Pulmonary artery endothelial cell (primary cell): ENCODE results near the gene OSBPL5. TPM values are rescaled to one million over a fixed set of nuclear protein-coding genes. Genes with fewer than 3 reads are reported as not detected.
"Not testable (repeated sequence)": the region's sequence is repeated elsewhere in the genome, so short reads cannot be mapped to it uniquely, and the experiment has no call there.

Experiments
- DNase-seq: peaks from one replicate; pipeline ENCODE4 v3.0.0-alpha.2; 2011; ENCODE audit warnings: low read depth, low spot score
- total RNA-seq: library from RNA; depleted of rRNA; stranded (reverse); fragments of >200 nt; gene quantifications from 2 replicates; pipeline ENCODE4 v1.2.3, GENCODE V29; 2014

OSBPL5 gene
- total RNA-seq, 1 donor from 2014 or later, result 32.9 TPM

GRCh38 chr11:3123761-3124733 is 41.1 kb downstream of the OSBPL5 start:
- peak; percentile 79 for DNase-seq

DNA sequence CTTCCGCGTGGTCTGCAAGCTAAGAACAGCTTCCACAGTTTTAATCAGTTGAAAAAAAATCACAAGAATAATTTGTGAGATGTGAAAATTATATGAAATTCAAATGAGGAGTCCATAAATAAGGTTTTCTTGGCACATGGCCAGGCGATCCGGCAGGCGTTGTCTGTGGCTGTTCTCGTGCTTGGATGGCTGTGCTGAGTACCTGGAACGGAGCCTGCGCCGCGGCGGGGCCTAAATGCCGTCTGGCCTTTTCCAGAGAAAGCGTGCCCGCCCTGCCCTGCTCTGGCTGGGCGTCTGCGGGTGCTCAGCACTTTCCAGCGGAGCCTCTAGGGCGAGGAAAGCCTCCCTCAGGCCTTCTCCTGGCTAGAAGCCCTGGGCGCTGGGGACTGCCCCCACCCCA is 41.8 kb downstream of the OSBPL5 start:
- DNase-seq, result no peak

DNA sequence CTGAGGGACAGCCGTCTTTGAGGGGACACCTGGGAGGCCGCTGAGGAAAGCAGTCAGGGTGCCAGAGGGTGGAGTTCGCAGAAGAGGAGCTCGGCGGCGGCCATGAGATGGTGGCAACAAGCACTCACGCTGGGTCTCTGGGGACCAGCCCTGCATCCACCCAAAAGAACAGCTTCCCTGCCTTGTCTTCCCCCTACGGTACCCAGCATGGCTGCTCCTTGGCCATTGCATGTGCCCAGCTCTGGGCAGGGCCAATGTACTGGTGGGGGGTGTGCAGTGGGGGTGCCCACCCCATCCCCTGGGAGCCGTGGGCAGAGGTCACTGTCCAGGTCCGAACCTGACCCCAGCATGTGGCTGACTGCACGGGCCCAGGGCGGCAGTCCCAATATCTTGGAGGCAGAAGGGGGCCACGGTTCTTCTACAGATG is 42.3 kb downstream of the OSBPL5 start:
- no peak for DNase-seq

- no peak for DNase-seq
These were observed 43.0 kb downstream of the OSBPL5 start for GRCh38 chr11:3121931-3122774.

DNA sequence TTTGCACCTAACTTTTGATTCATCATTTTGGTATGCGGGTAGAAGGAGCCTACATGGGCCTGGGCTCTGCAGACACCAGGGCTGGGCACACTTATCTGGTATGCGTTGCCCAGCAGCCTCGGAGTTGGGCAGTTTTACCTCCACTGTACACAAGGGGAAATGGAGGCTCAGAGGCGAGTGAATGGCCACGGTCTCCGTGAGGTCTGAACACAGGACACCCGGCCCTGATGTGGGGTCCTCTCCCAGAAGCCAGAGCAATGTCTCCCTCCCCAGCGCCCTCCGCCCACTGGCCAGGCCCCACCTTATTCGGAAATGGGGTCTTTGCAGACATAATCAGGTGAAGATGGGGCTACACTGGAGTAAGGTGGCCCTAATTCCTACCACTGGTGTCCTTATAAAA is 43.7 kb downstream of the OSBPL5 start:
- DNase-seq, result no peak

DNA sequence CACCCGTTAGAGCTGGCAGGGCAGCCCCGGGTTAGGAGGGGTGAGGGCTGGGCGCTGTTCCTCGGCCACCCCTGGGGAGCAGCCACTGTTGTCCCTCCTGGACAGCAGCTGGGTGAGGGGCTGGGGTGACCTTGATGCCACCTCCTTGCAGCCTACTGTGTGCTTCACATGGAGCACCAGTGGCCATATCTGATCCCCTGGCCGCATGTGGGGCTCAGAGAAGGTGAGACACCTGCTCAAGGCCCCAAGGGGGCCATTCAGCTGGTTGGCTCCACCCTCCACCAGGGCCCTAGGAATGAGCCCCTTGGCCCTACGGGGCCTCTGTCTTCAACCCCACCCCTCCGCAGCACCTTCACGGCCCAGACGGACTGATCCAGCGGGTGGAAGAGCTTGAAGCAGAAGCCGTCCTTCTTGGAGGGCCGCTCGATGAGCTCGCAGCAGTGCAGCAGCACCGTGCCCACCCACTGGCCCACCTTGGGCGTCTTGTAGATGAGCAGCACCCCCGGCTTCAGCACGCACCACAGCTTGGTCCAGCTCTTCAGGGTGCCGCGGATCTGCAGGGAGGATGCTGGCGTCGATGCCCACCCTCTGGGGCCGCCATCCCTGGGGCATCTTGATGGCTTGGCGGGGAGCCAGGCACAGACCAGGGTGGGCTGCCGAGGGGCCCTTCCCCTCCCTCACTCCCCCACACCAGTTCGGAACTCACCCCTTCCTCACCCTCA is 44.9 kb downstream of the OSBPL5 start:
- DNase-seq, result no peak

DNA sequence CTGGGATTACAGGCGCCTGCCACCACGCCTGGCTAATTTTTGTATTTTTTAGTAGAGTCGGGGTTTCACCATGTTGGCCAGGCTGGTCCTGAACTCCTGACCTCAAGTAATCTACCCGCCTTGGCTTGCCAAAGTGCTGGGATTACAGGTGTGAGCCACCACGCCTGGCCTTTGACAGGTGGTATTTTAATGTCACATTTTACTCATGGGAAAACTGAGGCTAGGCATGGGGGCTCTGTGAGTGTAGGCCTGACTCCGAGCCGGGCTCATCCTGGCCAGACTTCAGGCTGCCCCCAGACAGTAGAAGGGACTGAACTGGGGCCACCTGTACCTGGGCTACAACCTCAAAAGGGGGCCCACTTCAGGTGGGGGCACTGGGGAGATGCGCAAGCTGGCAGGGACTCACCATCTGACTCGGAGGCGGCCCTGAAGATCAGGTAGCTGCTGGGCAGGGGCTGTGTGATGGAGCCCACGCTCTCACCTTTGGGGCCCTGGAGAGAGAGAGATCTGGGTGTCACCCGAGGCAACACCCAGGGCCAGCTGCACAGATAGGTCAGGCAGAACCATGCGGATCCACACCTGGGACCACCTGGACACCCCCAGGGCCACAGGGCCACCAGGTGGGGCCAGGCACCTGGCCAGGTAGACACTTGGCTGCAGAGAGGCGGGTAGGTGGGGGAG is 45.8 kb downstream of the OSBPL5 start:
- DNase-seq, result no peak

- DNase-seq, result no peak
These were observed 49.8 kb downstream of the OSBPL5 start for GRCh38 chr11:3115321-3115720.

DNA sequence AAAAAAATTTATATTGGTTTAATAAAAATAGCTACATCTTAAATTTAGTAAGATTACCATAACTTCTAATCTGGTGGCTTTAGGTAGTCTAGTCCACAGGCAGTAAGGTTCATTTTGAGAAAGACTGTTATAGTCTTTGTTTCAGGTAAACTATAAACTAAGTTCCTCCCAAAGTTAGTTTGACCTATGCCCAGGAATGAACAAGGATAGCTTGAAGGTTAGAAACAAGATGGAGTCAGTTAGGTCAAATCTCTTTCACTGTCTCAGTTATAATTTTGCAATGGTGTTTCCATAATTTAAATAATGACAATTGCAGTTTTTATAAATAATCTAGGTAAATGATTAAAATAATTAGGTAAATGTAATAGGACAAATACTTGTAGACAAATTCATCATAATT is 51.4 kb downstream of the OSBPL5 start:
- DNase-seq, result not testable (repeated sequence)

DNA sequence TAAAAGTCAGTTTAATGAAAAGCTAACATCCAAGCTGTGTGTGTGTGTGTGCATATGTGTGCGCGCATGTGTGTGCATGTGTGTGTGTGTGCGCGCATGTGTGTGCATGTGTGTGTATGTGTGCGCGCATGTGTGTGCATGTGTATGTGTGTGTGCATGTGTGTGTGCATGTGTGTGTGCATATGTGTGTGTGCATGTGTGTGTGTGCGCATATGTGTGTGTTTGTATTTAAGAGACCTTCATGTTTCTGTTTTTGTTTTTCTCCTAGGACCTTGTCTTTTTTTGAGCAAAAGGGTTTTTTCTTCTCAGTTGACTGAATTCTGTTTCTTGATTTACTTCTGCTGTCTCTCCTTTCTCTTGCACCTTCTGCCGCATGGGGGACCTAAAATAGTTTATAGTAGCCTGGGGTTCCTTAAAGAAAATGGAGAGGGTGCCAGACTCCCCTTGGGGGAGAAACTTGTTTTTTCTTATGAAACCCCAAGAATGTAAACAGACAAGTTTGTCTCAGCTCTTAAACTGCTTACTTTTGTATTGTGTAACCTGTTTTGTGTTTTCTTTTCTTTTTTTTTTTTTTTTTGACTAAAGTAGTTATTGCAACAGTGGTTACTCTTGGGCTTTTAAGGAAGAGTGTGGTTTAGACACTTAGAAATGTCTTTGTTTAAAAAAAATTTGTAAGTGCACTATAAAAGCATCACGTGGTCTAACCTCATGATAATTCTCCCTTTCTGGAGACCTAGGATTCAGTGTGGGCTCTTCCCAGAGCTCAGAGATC is 53.0 kb downstream of the OSBPL5 start:
- no peak for DNase-seq

DNA sequence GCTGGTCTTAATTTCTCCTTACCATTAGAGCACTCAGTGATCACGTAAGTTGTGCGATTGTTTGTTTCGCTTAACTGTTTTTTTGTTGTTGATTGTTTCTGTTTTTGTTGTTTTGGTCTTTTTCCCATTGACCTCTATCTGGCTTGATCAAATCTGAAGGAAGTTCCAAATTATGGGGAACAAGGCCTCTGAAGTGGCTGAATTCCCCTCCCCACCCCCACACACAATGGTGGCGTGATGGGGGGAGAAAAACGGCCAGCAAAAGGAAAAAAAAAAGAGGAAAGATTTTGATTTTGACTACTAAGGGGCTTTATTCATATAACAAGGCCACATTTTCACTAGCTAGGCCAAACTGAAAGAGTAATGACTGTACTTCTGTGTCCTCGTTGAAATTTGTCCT is 53.6 kb downstream of the OSBPL5 start:
- DNase-seq, result no peak

DNA sequence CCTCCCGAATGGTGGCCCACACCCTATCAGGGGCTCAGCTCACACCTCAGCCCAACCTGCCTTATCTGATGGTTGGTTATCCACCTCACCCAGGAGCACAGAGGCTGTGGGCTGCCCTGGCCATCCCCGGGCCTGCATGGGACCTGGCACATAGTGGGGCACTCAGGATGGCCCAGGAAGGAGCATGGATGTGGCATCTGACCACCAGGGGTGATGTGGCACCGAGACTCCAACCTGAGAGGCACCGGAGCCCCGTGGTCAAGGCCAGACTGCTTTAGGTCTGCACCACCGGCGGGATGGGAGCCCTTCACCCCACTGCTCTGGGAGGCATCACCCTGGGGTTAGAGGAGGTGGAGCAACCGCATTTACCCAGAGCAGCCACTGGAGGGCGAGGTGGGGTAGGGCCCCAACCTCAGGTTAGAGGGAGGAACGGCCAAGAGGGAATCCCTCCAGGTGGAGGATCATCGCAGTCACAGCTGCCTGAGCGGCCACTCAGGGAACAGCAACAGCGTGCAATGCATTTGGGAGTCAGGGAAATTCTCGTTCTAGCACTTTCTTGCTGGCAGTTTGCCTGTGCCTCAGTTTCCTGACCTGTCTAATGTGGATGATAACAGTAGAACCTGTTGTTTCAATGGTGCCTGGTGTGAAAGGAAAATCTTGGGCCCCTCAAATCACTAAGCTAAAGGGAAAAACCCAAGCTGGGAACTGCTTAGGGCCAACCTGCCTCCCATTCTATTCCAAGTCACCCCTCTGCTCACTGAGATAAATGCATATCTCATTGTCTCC is 55.0 kb downstream of the OSBPL5 start:
- DNase-seq, result no peak

DNA sequence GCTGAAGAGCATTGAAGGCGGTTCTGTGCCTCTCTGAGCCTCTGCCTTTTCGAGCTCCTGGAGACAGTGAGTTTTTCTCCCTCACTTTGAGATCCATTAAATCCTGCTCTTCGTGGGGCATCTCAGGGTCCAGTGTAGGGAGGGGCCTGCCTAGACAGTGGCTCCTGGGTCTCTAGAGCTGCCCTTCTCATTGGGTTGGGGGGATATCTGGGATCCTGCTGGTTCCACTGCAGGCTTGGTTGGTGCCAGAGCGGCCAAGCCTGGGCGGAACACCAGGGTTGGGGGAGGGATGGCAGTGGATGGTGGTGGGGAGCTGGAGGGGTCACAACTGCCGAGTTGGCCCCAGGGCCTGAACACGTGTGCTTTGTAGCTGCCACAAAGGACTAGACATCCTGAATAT is 55.7 kb downstream of the OSBPL5 start:
- no peak for DNase-seq

DNA sequence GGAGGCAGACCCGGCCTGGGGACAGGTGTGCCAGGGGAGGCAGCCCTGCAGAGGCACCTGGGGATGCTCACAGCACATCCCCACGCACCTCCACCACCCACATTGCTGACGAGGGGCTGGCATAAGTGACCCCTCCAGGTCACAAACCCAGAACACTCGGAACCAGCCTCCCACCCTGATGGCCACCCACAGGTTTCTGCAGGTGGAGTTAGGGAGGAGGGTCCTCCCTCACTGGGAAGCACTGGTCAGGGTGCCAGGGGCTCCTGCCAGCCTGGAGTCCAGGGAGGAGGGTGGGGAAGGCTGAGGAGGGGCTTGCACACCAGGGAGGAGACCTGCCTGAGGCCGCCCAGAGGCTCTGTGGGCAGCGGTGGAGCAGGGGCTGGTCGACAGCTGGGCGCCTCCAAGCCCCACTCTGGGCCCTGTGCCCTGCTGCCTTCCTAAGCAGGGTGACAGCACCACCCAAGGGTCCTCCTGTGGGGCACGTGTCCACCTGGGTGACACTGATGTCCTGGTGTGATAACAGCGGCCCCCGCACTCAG is 56.9 kb downstream of the OSBPL5 start:
- DNase-seq, result no peak

- DNase-seq, result no peak
These were observed 57.4 kb downstream of the OSBPL5 start for GRCh38 chr11:3107608-3108182.

DNA sequence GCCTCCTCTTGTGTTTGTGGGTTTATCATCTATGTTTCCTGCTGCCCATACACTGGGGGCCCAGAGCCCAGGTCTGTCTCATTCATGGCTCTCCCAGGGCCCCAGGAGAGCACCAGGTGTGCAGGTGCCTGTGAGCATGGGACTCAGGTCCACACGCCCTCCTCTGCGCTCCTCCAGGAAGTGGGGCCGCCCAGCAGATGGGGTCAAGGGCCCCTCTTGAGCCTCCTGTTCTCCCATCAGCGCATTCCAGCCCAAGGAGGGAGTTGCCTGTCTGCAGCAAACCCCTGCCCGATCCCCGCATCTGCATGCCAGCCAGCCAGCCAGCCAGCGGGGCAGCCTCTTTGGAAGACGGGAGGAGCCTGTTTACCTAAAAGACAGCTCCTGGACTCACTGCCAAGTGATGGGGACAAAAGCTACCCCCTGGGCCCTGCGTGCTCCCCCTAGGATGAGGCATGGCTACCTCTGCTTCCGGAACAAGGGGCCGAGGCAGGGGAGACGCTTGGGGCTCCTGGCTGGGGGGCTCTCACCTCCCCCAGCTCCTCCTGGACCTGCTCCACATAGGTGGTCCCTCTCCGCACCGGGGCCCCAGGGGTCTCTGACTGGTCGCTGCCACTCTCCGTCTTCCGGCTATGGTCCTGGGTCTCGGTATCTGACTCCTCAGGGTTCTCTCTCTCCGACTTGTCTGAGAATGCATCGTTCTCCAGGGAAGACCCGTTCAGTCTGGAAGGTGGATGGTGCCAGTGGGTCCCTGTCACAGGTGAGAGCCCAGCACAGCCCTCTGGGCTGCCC is 58.2 kb downstream of the OSBPL5 start:
- DNase-seq, result no peak

GRCh38 chr11:3105791-3106735 is 59.0 kb downstream of the OSBPL5 start:
- DNase-seq, result no peak
